HEK293 (cell line): Measurements from ENCODE around the gene TMEM187.
A peak's percentile ranks its signal among the peaks of the same experiment; 100 is the strongest.

Experiments
- ELK4 ChIP-seq: IDR thresholded peaks from 2 replicates; pipeline ENCODE4 v1.6.1; 2011; ENCODE audit warnings: mild to moderate bottlenecking, low read depth, low read length, borderline replicate concordance
- GLIS2 ChIP-seq: fragments of 450-650 bp; formaldehyde crosslinking; IDR thresholded peaks from 2 replicates; pipeline ENCODE4 v1.5.1; 2016; ENCODE audit warnings: missing biosample characterization, missing genetic modification characterization
- KLF1 ChIP-seq: fragments of 450-650 bp; formaldehyde crosslinking; IDR thresholded peaks from 2 replicates; pipeline ENCODE4 v1.5.1; 2016; ENCODE audit warnings: missing biosample characterization, missing genetic modification characterization
- MEIS1 ChIP-seq: sonication (generic); formaldehyde crosslinking; IDR thresholded peaks from 2 replicates; pipeline ENCODE4 v1.8.1; 2022; ENCODE audit warnings: missing genetic modification reagents, mild to moderate bottlenecking, borderline replicate concordance
- PATZ1 ChIP-seq: fragments of 450-650 bp; formaldehyde crosslinking; IDR thresholded peaks from 2 replicates; pipeline ENCODE4 v1.5.1; 2016; ENCODE audit warnings: missing biosample characterization, missing genetic modification characterization
- YY1 ChIP-seq: fragments of 450-650 bp; formaldehyde crosslinking; IDR thresholded peaks from 2 replicates; pipeline ENCODE4 v1.5.1; 2018; ENCODE audit warnings: missing biosample characterization, missing genetic modification characterization
- ZBTB11 ChIP-seq: fragments of 450-650 bp; formaldehyde crosslinking; conservative IDR thresholded peaks from 2 replicates; pipeline ENCODE4 v1.5.1; 2016; ENCODE audit warnings: low read depth, missing biosample characterization, missing genetic modification characterization
- ZBTB17 ChIP-seq: fragments of 450-650 bp; formaldehyde crosslinking; IDR thresholded peaks from 2 replicates; pipeline ENCODE4 v1.5.1; 2016; ENCODE audit warnings: missing biosample characterization, missing genetic modification characterization
- ZBTB20 ChIP-seq: fragments of 450-650 bp; formaldehyde crosslinking; IDR thresholded peaks from 2 replicates; pipeline ENCODE4 v1.5.1; 2016; ENCODE audit warnings: missing biosample characterization, missing genetic modification characterization
- ZBTB8A ChIP-seq: fragments of 450-650 bp; formaldehyde crosslinking; IDR thresholded peaks from 2 replicates; pipeline ENCODE4 v1.5.1; 2016; ENCODE audit warnings: missing biosample characterization, missing genetic modification characterization
- ZEB2 ChIP-seq: fragments of 450-650 bp; formaldehyde crosslinking; IDR thresholded peaks from 2 replicates; pipeline ENCODE4 v1.5.1; 2016; ENCODE audit warnings: missing biosample characterization, missing genetic modification characterization
- ZFP3 ChIP-seq: fragments of 450-650 bp; formaldehyde crosslinking; IDR thresholded peaks from 2 replicates; pipeline ENCODE4 v1.5.1; 2016; ENCODE audit warnings: low read depth, missing biosample characterization, missing genetic modification characterization
- ZFP41 ChIP-seq: fragments of 450-650 bp; formaldehyde crosslinking; IDR thresholded peaks from 2 replicates; pipeline ENCODE4 v1.5.1; 2016; ENCODE audit warnings: missing biosample characterization, missing genetic modification characterization, borderline replicate concordance
- ZIC2 ChIP-seq: fragments of 450-650 bp; formaldehyde crosslinking; IDR thresholded peaks from 2 replicates; pipeline ENCODE4 v1.5.1; 2016; ENCODE audit warnings: missing biosample characterization, missing genetic modification characterization
- ZNF112 ChIP-seq: fragments of 450-650 bp; formaldehyde crosslinking; IDR thresholded peaks from 2 replicates; pipeline ENCODE4 v1.5.0; 2017; ENCODE audit warnings: missing biosample characterization, missing genetic modification characterization
- ZNF157 ChIP-seq: fragments of 450-650 bp; formaldehyde crosslinking; IDR thresholded peaks from 2 replicates; pipeline ENCODE4 v1.5.1; 2016; ENCODE audit warnings: missing biosample characterization, missing genetic modification characterization
- ZNF2 ChIP-seq: fragments of 450-650 bp; formaldehyde crosslinking; IDR thresholded peaks from 2 replicates; pipeline ENCODE4 v1.5.1; 2016; ENCODE audit warnings: missing biosample characterization, missing genetic modification characterization
- ZNF341 ChIP-seq: fragments of 450-650 bp; formaldehyde crosslinking; IDR thresholded peaks from 2 replicates; pipeline ENCODE4; 2016; ENCODE audit warnings: low read depth, missing biosample characterization, missing genetic modification characterization
- ZNF394 ChIP-seq: fragments of 450-650 bp; formaldehyde crosslinking; IDR thresholded peaks from 2 replicates; pipeline ENCODE4 v1.5.1; 2016; ENCODE audit warnings: missing biosample characterization, missing genetic modification characterization, mild to moderate bottlenecking, moderate library complexity, borderline replicate concordance
- ZNF501 ChIP-seq: fragments of 450-650 bp; formaldehyde crosslinking; IDR thresholded peaks from 2 replicates; pipeline ENCODE4 v1.5.1; 2016; ENCODE audit warnings: missing biosample characterization, missing genetic modification characterization
- ZNF530 ChIP-seq: fragments of 450-650 bp; formaldehyde crosslinking; IDR thresholded peaks from 2 replicates; pipeline ENCODE4 v1.5.1; 2016; ENCODE audit warnings: low read depth, missing biosample characterization, missing genetic modification characterization
- ZNF623 ChIP-seq: fragments of 450-650 bp; formaldehyde crosslinking; IDR thresholded peaks from 2 replicates; pipeline ENCODE4 v1.5.1; 2016; ENCODE audit warnings: missing biosample characterization, missing genetic modification characterization
- ZNF626 ChIP-seq: fragments of 450-650 bp; sonication (Bioruptor Pico); formaldehyde crosslinking; IDR thresholded peaks from 2 replicates; pipeline ENCODE4 v1.5.1; 2018; ENCODE audit warnings: missing biosample characterization, missing genetic modification characterization, inconsistent platforms
- ZNF701 ChIP-seq: fragments of 450-650 bp; formaldehyde crosslinking; IDR thresholded peaks from 2 replicates; pipeline ENCODE4 v1.5.1; 2016; ENCODE audit warnings: missing biosample characterization, missing genetic modification characterization
- ZSCAN30 ChIP-seq: fragments of 450-650 bp; IDR thresholded peaks from 2 replicates; pipeline ENCODE4 v1.5.1; 2018; ENCODE audit warnings: missing biosample characterization, mild to moderate bottlenecking, missing genetic modification characterization, moderate library complexity
- ZSCAN5A ChIP-seq: fragments of 450-650 bp; formaldehyde crosslinking; IDR thresholded peaks from 2 replicates; pipeline ENCODE4 v1.5.1; 2016; ENCODE audit warnings: missing biosample characterization, missing genetic modification characterization
- ZXDB ChIP-seq: fragments of 450-650 bp; formaldehyde crosslinking; IDR thresholded peaks from 2 replicates; pipeline ENCODE4 v1.5.1; 2016; ENCODE audit warnings: missing biosample characterization, missing genetic modification characterization
- TF ChIP-seq, protein P1 (sequence below): fragments of 450-650 bp; formaldehyde crosslinking; IDR thresholded peaks from 2 replicates; pipeline ENCODE4 v1.5.1; 2017; ENCODE audit warnings: missing biosample characterization, missing genetic modification characterization
- TF ChIP-seq, protein P2 (sequence below): fragments of 450-650 bp; formaldehyde crosslinking; IDR thresholded peaks from 2 replicates; pipeline ENCODE4 v1.5.1; 2016; ENCODE audit warnings: missing biosample characterization, missing genetic modification characterization

The TMEM187 gene

GRCh38 chrX:154019633-154020528 is 47.3 kb downstream of the TMEM187 start, which contains the start of gene IRAK1 (continued):
- no peak for TF ChIP-seq ZBTB11 (tag by site-specific recombination)
- TF ChIP-seq KLF1 = no peak
- TF ChIP-seq YY1 (tag by site-specific recombination) = peak; percentile 19
- TF ChIP-seq ZBTB8A (tag by site-specific recombination) = peak; percentile 53; the same call in 1 of the 2 replicates
- TF ChIP-seq ELK4 = no peak
- TF ChIP-seq ZNF701 = no peak
- peak; percentile 51; the same call in 1 of the 2 replicates for TF ChIP-seq ZBTB17
- peak; percentile 33; the same call in 1 of the 2 replicates for TF ChIP-seq ZSCAN30 (tag by site-specific recombination)
- no peak for TF ChIP-seq ZNF112 (tag by site-specific recombination)
- TF ChIP-seq ZNF501 (tag by site-specific recombination) = 0 out of 2 replicates have a peak, but pooled peaks have one; percentile 29
- TF ChIP-seq ZNF2 = peak; percentile 31; the same call in 1 of the 2 replicates
- peak; percentile 78 for TF ChIP-seq PATZ1
- no peak for TF ChIP-seq ZFP41 (tag by site-specific recombination)
- no peak for TF ChIP-seq ZNF530
- no peak for TF ChIP-seq ZNF157 (tag by site-specific recombination)
- TF ChIP-seq ZBTB20 = peak; percentile 83
- TF ChIP-seq ZNF394 (tag by site-specific recombination) = no peak
- TF ChIP-seq ZFP3 (tag by site-specific recombination) = no peak
- no peak for TF ChIP-seq ZSCAN5A
- TF ChIP-seq ZNF623 (tag by site-specific recombination) = no peak
- TF ChIP-seq ZNF626 (tag by site-specific recombination) = no peak
- TF ChIP-seq, protein P1, sequence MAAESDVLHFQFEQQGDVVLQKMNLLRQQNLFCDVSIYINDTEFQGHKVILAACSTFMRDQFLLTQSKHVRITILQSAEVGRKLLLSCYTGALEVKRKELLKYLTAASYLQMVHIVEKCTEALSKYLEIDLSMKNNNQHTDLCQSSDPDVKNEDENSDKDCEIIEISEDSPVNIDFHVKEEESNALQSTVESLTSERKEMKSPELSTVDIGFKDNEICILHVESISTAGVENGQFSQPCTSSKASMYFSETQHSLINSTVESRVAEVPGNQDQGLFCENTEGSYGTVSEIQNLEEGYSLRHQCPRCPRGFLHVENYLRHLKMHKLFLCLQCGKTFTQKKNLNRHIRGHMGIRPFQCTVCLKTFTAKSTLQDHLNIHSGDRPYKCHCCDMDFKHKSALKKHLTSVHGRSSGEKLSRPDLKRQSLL (tag by site-specific recombination) = no peak
- peak; percentile 94 for TF ChIP-seq ZNF341
- TF ChIP-seq MEIS1 = no peak
- TF ChIP-seq ZXDB (tag by site-specific recombination) = peak; percentile 56; the same call in 1 of the 2 replicates
- TF ChIP-seq, protein P2, sequence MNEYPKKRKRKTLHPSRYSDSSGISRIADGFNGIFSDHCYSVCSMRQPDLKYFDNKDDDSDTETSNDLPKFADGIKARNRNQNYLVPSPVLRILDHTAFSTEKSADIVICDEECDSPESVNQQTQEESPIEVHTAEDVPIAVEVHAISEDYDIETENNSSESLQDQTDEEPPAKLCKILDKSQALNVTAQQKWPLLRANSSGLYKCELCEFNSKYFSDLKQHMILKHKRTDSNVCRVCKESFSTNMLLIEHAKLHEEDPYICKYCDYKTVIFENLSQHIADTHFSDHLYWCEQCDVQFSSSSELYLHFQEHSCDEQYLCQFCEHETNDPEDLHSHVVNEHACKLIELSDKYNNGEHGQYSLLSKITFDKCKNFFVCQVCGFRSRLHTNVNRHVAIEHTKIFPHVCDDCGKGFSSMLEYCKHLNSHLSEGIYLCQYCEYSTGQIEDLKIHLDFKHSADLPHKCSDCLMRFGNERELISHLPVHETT = no peak
- TF ChIP-seq GLIS2 = peak; percentile 76
- peak; percentile 29; the same call in 1 of the 2 replicates for TF ChIP-seq ZEB2 (tag by site-specific recombination)
- TF ChIP-seq ZIC2 (tag by site-specific recombination) = peak; percentile 25
